ENCODE measurements around the gene PCCA.
"Not testable (repeated sequence)": the region's sequence is repeated elsewhere in the genome, so short reads cannot be mapped to it uniquely, and the experiment has no call there.

DNA sequence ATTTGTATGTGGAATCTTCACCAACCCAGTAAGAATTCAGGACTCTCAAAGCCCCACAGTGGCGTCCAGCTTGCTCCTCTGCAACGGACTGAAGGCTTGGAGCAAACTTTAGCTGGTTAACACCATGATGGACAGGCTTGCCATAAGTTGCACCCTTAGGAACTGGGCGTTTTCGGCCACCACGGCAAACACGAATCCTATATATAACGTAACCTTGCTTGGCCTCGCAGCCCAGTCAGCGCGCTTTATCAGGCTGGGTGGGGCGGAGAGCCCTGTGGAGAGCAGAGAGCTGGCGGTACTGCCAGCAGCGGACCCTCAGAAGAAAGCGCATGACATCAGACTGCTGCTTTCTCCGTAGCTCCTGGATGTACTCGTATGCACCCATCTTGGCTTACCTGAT is 61.8 kb downstream of the PCCA start:
- TF ChIP-seq POLR2A (IDR thresholded peaks at IDR 0.05): not testable (repeated sequence)
- TF ChIP-seq, protein P1, sequence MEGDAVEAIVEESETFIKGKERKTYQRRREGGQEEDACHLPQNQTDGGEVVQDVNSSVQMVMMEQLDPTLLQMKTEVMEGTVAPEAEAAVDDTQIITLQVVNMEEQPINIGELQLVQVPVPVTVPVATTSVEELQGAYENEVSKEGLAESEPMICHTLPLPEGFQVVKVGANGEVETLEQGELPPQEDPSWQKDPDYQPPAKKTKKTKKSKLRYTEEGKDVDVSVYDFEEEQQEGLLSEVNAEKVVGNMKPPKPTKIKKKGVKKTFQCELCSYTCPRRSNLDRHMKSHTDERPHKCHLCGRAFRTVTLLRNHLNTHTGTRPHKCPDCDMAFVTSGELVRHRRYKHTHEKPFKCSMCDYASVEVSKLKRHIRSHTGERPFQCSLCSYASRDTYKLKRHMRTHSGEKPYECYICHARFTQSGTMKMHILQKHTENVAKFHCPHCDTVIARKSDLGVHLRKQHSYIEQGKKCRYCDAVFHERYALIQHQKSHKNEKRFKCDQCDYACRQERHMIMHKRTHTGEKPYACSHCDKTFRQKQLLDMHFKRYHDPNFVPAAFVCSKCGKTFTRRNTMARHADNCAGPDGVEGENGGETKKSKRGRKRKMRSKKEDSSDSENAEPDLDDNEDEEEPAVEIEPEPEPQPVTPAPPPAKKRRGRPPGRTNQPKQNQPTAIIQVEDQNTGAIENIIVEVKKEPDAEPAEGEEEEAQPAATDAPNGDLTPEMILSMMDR (IDR thresholded peaks at IDR 0.05): not testable (repeated sequence)
